HG03469 (cell line): Measurements from ENCODE around the gene GRM3.

ENCODE experiments used
- ATAC-seq: cut with Tn5 transposase; IDR thresholded peaks from one replicate; pipeline ENCODE4 v1.9.1; 2021; ENCODE audit warnings: mild to moderate bottlenecking, moderate library complexity, moderate number of reproducible peaks; ENCODE audit not compliant: unreplicated experiment

GRM3 gene

GRCh38 chr7:86689363-86689762 lies 45.7 kb downstream of the GRM3 start:
- ATAC-seq, result no peak

- no peak for ATAC-seq
These were observed 49.0 kb downstream of the GRM3 start for GRCh38 chr7:86692755-86693154.

- no peak for ATAC-seq
These were observed 62.7 kb downstream of the GRM3 start for GRCh38 chr7:86706406-86706805.

- ATAC-seq, result no peak
These were observed 64.4 kb downstream of the GRM3 start for GRCh38 chr7:86708031-86708680.

- ATAC-seq, result no peak
These were observed 76.6 kb downstream of the GRM3 start for GRCh38 chr7:86720306-86720705.

GRCh38 chr7:86733783-86734182 lies 90.1 kb downstream of the GRM3 start:
- ATAC-seq, result no peak

GRCh38 chr7:86745013-86745745 lies 101.5 kb downstream of the GRM3 start:
- ATAC-seq, result no peak

- no peak for ATAC-seq
These were observed 104.0 kb downstream of the GRM3 start for GRCh38 chr7:86747698-86748097.

GRCh38 chr7:86748201-86748600 lies 104.5 kb downstream of the GRM3 start:
- ATAC-seq, result no peak

GRCh38 chr7:86748843-86749719 lies 105.4 kb downstream of the GRM3 start:
- no peak for ATAC-seq

GRCh38 chr7:86749741-86750665 lies 106.3 kb downstream of the GRM3 start:
- ATAC-seq, result no peak

- no peak for ATAC-seq
These were observed 116.5 kb downstream of the GRM3 start for GRCh38 chr7:86760236-86760635.

GRCh38 chr7:86762129-86762528 lies 118.4 kb downstream of the GRM3 start:
- ATAC-seq, result no peak

- ATAC-seq, result no peak
These were observed 122.2 kb downstream of the GRM3 start for GRCh38 chr7:86765931-86766330.

- no peak for ATAC-seq
These were observed 124.7 kb downstream of the GRM3 start for GRCh38 chr7:86768394-86768793.

- ATAC-seq, result peak; percentile 88
These were observed 125.5 kb downstream of the GRM3 start for GRCh38 chr7:86768967-86769760.

GRCh38 chr7:86773309-86773708 lies 129.6 kb downstream of the GRM3 start:
- ATAC-seq, result no peak

GRCh38 chr7:86775203-86775602 lies 131.5 kb downstream of the GRM3 start:
- no peak for ATAC-seq

- ATAC-seq, result no peak
These were observed 132.4 kb downstream of the GRM3 start for GRCh38 chr7:86776136-86776535.

- no peak for ATAC-seq
These were observed 134.6 kb downstream of the GRM3 start for GRCh38 chr7:86778271-86778670.
